ENCODE results near the gene HOXC5. TPM values are rescaled to one million over a fixed set of nuclear protein-coding genes. Genes with fewer than 3 reads are reported as not detected.

The HOXC5 gene
- total RNA-seq, 1 experiment from 2014 or later, result not detected

DNA sequence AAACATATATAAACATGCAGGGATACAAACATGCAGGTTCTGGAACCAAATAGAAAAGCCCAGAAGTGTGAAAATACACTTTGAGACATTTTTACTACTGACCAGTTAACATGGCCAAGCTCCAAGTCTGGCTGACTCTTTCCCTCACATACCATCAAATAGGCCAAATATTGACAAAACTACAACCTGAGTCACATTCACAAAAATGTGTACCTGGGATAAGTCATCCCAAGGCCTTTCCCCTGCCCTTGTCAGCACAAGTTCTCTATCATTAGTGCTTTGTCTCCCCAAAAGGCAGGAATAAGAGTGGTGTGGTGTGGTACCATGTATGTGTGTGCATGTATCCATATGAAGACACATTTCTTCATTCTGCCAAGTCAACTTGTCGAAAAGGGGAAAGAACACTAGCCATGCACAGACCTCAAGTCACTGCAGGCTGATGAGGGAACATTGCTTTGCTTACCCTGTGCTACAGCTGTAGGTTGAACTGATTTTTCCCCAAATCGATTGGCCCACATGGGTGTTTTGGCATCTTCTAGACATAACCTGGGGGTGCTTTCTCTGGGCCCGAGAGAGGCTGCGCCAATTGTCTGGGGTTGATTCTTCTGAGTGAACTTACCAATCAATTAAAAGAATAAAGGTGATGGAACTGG, 35.7 kb downstream of the HOXC5 start:
- Mint-ChIP-seq H3K4me1 (peaks cover 0 to 4% of the 10 kb centered on the region in 2 experiments; a peak in 2 of 4 replicates), H3K4me3 (no peak overlapping the region), H3K27me3 (ENCODE audit: low read depth) (peaks cover 92% of the 10 kb centered on the region), H3K36me3 (ENCODE audit: insufficient read depth in 1 of 3, low read depth in 3 of 3) (peaks cover 0 to 2% (median 0%) of the 10 kb centered on the region in 3 experiments; a peak in 1 of 7 replicates), H3K9me3 (no peaks in the 10 kb centered on the region), H3K27ac (no peak overlapping the region)
- no peak for DNase-seq
- H3K9me3 ChIP-seq (ENCODE audit: control insufficient read depth, low read depth, low read length), result no peaks in the 10 kb centered on the region
- H2AK5ac ChIP-seq (ENCODE audit: insufficient read length, low read length), result no peak overlapping the region
- no peak overlapping the region for H3K27ac ChIP-seq (ENCODE audit: insufficient read length, low read depth, low read length)
- no peak overlapping the region for H2AFZ ChIP-seq (ENCODE audit: low read length)
- H4K20me1 ChIP-seq (ENCODE audit: control insufficient read depth, insufficient read depth, insufficient read length), result no peaks in the 10 kb centered on the region
- no peak overlapping the region for H2BK12ac ChIP-seq (ENCODE audit: insufficient read length, low read depth, low read length)
- H3K79me2 ChIP-seq (ENCODE audit: insufficient read depth, low read length), result no peaks in the 10 kb centered on the region
- no peak overlapping the region for H2BK20ac ChIP-seq (ENCODE audit: low read depth, low read length, poor library complexity, severe bottlenecking)
- no peaks in the 10 kb centered on the region for H3K79me1 ChIP-seq (ENCODE audit: insufficient read depth, low read depth, low read length, poor library complexity, severe bottlenecking)
- H3K27me3 ChIP-seq (ENCODE audit: insufficient read depth, low read length), result peaks cover 24% of the 10 kb centered on the region; the same call in 1 of the 2 replicates
- no peak overlapping the region for H3K18ac ChIP-seq (ENCODE audit: insufficient read length, low read depth, low read length)
- no peak overlapping the region for H4K8ac ChIP-seq (replicated peaks; ENCODE audit: insufficient read length, low read depth, low read length)
- no peak overlapping the region for H4K91ac ChIP-seq (ENCODE audit: insufficient read length, low read depth, low read length)
- TF ChIP-seq, protein P1, sequence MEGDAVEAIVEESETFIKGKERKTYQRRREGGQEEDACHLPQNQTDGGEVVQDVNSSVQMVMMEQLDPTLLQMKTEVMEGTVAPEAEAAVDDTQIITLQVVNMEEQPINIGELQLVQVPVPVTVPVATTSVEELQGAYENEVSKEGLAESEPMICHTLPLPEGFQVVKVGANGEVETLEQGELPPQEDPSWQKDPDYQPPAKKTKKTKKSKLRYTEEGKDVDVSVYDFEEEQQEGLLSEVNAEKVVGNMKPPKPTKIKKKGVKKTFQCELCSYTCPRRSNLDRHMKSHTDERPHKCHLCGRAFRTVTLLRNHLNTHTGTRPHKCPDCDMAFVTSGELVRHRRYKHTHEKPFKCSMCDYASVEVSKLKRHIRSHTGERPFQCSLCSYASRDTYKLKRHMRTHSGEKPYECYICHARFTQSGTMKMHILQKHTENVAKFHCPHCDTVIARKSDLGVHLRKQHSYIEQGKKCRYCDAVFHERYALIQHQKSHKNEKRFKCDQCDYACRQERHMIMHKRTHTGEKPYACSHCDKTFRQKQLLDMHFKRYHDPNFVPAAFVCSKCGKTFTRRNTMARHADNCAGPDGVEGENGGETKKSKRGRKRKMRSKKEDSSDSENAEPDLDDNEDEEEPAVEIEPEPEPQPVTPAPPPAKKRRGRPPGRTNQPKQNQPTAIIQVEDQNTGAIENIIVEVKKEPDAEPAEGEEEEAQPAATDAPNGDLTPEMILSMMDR (conservative IDR thresholded peaks at IDR 0.05), result no peak
- H3K14ac ChIP-seq (ENCODE audit: insufficient read depth, low read length), result no peak overlapping the region
- no peak overlapping the region for H2BK15ac ChIP-seq (ENCODE audit: low read depth, low read length)
- no peak overlapping the region for H2BK120ac ChIP-seq (ENCODE audit: low read depth, low read length, poor library complexity, severe bottlenecking)
- no CpG with 5 or more reads among the region's 4 CpGs for WGBS (ENCODE audit: extremely low coverage, insufficient read length, low lambda C conversion rate)
- no peak overlapping the region for H3K9ac ChIP-seq (ENCODE audit: extremely low read depth, insufficient read length, low read length)
- H3K4ac ChIP-seq (ENCODE audit: low read depth, low read length), result no peak overlapping the region
- H2BK5ac ChIP-seq (ENCODE audit: insufficient read length, low read length), result no peak overlapping the region
- H3K4me1 ChIP-seq (ENCODE audit: insufficient read depth, low read length), result no peaks in the 10 kb centered on the region
- H3T11ph ChIP-seq (ENCODE audit: low read length), result no peak overlapping the region
- H3K4me2 ChIP-seq (ENCODE audit: insufficient read depth, insufficient read length, low read length), result no peak overlapping the region
- H3K23me2 ChIP-seq (ENCODE audit: insufficient read length, low read depth, low read length, poor library complexity, severe bottlenecking), result no peaks in the 10 kb centered on the region
- H3K23ac ChIP-seq (ENCODE audit: insufficient read length, low read depth, low read length), result no peak overlapping the region
- H3K56ac ChIP-seq (ENCODE audit: insufficient read length, low read depth, low read length), result no peak overlapping the region
- H4K5ac ChIP-seq (ENCODE audit: insufficient read length, low read depth, low read length), result no peak overlapping the region
